ENCODE measurements around the gene RAD18.

The RAD18 gene

DNA sequence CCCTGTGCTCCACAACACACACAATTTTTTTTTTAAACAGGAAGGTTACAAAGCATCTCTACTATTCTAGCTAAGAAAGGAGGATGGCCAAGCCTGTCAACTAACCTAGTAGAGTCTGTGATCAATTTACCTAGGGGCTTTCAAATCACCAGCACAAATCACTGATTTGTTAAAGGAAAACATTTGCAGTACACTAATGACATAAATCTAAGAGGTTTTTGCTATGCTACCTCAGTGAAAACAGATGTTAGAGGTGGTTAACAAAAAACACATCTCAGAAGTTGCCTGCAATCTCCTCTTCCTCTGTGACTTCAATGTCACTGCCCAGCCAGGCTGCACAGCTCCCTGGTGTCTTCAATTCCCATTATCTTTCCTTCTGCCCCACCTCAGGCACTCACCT, 72.0 kb downstream of the RAD18 start:
- DNase-seq = no peak

DNA sequence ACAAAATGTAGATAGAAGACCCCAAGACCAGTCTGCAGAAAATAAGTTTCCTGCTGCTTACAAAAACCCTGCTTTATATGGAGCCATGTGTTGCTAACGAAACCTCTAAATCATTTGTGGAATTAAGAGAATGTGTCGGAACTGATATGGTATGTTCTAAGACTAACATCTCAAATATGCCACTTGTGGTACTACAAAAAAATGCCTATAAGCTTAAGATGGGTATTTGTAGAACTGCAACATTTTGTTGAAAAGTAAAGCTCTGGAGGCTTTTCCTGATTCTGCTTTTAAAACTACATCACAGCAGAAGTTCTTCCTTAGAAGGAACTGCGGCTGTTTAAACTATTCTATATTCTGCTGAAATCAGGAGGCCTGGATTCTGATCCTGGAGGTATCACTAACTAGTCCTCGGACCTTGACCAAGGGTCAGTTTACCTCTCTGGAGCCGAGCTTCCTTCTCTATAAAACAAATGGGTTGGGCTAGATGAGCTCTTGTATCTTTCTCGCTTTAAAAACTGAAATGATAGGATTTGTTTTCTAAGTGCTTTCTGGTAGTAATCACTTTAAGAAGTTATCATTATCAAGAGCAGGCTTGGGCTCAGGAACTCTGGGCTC, 74.9 kb downstream of the RAD18 start:
- no peak for DNase-seq

DNA sequence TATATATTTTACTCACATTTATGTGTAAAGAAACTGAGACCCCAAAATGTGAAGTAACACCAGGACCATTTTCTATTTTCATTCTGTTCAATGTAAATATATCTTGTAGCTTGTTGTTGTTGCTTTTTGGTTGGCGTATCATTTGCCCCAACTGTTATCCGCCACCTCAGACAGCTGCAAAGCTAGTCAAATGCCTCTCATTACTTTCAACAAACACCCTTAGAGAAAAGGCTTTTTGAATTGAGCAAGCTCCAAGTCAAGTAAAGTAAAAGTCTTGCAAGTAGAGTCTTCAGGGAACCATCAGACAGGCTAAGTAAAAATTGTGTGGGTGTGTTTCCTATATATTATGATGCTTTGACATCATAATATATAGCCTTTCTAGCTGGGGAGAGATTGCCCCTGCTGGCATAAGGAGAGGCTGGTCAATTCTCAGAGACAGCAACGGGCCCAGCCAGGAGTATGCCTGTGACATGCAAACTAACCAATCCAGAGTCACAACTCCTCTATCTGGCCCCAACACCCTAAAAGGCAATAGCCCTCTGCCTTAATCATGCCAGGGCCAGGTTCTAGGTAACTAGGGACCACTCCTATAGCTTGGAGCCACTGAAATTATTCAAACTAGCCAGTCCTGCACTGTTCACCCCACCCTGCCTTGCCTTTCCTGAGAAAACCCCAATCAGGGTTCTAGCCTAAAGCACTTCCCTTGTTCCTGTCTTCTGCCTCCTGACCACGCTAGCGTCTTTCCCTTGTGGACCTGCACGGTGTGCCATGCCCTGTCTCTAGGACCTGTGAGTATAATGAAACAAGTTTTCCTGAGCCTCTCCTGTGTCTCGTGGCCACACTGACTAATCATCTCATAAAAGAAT, 75.6 kb downstream of the RAD18 start:
- DNase-seq = no peak

- DNase-seq = no peak
Observed at GRCh38 chr3:8886546-8886945, 76.7 kb downstream of the RAD18 start.

- peak; percentile 30 for DNase-seq
Observed at GRCh38 chr3:8885536-8886316, 77.5 kb downstream of the RAD18 start.

GRCh38 chr3:8884630-8885290, 78.5 kb downstream of the RAD18 start:
- DNase-seq = no peak

GRCh38 chr3:8882642-8883041, 80.6 kb downstream of the RAD18 start:
- DNase-seq = no peak

DNA sequence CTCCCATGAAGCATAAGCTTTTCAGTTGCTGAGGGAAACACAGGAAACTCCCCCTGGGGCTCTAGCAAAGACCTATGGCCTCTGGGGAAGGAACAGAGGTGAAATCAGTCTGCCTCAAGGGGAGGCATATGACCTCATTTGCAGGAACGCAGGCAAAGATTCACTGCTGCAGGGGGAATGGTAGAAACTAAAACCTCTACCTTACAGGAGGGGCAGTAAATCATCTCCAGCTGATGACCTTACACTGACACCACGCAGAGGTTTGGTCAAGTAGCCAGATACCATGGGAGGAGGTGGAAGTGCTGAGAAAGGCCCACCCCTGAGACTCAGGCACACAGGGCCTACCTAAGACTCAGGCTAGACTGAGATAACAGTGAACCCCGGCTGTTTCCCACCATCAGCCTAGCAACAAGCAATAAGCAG, 81.1 kb downstream of the RAD18 start:
- no peak for DNase-seq

DNA sequence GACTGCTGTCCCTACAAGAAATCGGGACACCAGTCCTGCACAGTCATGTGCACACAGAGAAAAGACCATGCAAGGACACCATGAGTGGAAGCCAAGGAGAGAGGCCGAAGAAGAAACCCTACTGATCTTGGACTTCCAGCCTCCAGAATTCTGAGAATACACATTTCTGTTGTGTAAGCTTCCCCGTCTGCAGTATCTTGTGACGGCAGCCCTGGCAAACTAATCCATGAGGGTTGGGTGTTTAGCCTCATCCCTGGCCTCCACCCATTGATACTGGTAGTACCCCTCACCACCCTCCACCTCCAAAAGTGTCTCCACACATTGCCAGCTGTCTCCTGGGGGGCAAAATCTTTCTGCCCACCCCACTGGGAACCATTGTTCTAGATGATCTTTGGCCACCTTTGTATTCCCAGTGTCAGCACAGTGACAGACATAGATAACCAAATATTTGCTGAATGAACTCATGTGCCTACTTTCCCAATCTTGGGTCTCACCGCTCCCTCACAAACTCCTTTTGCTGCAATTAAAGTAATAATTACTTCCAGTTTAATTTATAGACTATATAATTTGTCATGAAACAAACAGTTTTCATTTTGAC, 83.8 kb downstream of the RAD18 start:
- DNase-seq = no peak

DNA sequence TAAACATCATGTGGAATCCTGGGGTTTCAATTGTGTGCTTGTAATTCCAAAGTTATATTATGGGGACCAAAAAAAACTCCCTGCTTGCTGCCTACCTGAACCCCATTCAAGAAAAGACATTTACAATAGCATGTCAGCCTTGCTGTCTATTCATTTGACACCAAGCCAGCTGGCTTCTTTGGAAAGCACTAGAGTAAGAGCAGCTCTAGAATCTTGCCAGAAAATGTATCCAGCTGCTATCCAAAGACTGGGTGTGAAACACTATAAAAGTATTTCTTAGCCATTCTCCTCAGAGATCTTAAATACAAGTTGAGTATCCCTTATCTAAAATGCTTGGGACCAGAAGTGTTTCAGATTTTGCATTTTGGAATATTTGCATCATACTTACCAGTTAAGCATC, 87.4 kb downstream of the RAD18 start:
- DNase-seq = no peak

DNA sequence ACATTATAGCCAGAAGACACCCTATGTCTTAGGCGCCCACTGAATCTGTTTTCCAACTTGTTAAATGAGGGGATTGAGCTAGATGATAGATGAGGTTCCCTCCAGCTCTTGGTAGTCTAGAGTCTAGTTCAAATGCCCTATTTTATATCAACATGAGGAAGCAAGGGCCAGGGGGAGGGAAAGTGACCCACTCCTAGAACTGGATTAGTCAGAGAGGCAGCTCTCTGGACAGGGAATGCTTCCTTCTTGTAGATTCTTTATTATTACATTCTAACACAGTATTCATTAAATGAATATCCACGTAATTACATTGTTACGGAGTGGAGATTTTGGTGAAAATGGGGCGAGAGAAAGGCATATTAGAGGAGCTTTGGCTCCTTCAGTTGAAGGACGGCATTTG, 89.5 kb downstream of the RAD18 start:
- DNase-seq = no peak

- no peak for DNase-seq
Observed at GRCh38 chr3:8872261-8872660, 91.0 kb downstream of the RAD18 start.

GRCh38 chr3:8871306-8871705, 92.0 kb downstream of the RAD18 start:
- DNase-seq = no peak

GRCh38 chr3:8870134-8870533, 93.1 kb downstream of the RAD18 start:
- no peak for DNase-seq

GRCh38 chr3:8869613-8870012, 93.7 kb downstream of the RAD18 start:
- DNase-seq = no peak

DNA sequence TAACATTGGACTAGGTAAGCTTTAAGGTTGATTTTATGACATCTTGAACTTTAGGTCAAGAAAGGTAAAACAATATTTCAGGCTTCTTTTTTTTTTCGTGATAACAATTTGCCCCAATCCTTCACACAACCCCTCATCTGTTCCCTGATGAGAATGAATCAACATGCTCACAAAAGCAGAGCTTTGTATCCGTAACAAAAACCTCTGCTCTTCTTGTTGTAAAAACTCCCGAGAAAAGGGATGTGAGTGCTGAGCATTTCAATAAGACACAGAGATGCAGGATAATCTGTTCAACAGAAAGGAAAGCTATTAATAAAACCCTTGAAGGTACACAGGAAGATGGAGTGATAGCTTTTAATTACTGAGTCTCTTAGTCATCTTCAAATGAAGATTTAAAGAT, 94.3 kb downstream of the RAD18 start:
- no peak for DNase-seq

GRCh38 chr3:8867646-8868045, 95.6 kb downstream of the RAD18 start:
- no peak for DNase-seq

DNA sequence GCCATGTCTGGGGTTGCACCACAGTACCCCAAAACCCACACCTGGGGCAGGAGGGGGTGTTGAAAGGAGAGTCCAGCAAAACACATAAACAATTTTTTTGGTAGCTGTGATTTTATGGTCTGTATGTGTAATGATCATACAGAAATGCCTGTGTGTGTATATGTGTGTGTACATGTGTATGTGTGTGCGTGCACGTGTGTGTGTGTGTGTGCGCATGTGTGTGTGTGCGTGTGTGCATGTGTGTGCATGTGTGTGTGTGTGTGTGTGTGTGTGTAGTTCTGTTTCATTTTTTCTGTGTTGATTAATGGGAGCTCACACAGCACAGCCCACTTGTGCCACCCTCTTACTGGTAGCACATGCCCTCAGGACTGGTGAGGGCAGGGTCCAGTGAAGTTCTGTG, 97.6 kb downstream of the RAD18 start:
- no peak for DNase-seq

- DNase-seq = no peak
Observed at GRCh38 chr3:8864402-8865350, 98.6 kb downstream of the RAD18 start.

DNA sequence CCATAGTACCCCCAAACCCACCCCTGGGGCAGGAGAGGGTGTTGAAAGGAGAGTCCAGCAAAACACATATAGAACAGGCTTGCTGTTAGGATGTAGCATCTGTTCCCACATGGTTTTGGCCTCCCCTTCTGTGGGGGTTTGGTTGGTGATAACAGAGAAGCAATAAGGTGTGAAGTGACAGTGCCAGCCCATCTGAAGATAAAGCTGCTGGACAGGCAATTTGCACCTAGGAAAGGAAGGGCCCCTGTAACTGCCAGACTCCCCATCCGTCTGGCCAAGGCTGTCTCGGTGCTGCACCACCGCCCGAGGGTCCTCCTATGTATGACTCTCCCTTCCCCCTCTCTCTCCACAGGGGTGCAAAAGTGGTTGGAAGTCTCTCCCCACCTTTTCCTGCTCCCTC, 99.4 kb downstream of the RAD18 start:
- DNase-seq = no peak

DNA sequence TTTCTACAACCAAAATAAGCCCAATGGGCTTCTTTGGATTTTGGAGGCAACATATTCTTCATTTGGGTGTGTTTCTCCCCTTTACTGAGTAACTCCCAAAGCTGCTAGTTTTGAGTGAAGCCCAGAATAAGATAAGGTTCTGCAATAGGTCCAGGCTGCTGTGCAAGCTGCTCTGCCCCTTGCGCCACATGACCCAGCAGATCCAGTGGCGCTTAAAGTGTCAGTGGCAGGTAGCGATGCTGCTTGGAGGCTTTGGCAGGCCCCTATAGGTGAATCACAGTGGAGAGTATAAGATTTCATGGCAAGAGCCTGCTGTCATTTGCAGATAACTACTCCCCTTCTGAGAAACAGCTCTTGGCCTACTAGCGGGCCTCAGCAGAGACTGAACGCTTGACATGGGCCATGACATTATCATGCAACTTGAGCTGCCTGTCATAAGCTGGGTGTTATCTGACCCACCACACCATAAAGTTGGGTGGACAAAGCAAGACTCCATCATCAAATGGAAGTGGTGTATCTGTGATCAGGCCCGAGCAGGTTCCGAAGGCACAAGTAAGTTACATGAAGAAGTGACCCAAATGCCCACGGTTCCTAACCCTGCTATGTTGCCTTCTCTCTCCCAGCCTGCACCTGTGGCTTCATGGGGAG, 105.4 kb downstream of the RAD18 start:
- DNase-seq = peak; percentile 58
